KOPT-K1 (cell line): ENCODE data around the gene DUSP5.
"Not testable (repeated sequence)": the region's sequence is repeated elsewhere in the genome, so short reads cannot be mapped to it uniquely, and the experiment has no call there.

Source experiments
- H3K27ac ChIP-seq: fragments of 200-600 bp; sonication (generic); 2 replicates; pipeline ENCODE4 v1.5.1; 2016; ENCODE audit warnings: antibody characterized with exemption, mild to moderate bottlenecking, low read depth, low read length; ENCODE audit not compliant: poor library complexity, severe bottlenecking
- H3K36me3 ChIP-seq: fragments of 200-600 bp; sonication (generic); 2 replicates; pipeline ENCODE4 v1.5.1; 2017; ENCODE audit warnings: antibody characterized with exemption, mild to moderate bottlenecking, low read length, moderate library complexity; ENCODE audit not compliant: insufficient read depth
- H3K9me3 ChIP-seq: fragments of 200-600 bp; sonication (generic); 2 replicates; pipeline ENCODE4 v1.5.1; 2017; ENCODE audit warnings: antibody characterized with exemption, low read length, mild to moderate bottlenecking; ENCODE audit not compliant: insufficient read depth, poor library complexity, severe bottlenecking

The DUSP5 gene

GRCh38 chr10:110497438-110498086 lies at the start of gene DUSP5:
Gene DUSP5 (plus strand): TSS chr10:110497907. CDS start chr10:110498122, 215 bp downstream.
- H3K27ac ChIP-seq, result no peak within 1 kb of the TSS

DNA sequence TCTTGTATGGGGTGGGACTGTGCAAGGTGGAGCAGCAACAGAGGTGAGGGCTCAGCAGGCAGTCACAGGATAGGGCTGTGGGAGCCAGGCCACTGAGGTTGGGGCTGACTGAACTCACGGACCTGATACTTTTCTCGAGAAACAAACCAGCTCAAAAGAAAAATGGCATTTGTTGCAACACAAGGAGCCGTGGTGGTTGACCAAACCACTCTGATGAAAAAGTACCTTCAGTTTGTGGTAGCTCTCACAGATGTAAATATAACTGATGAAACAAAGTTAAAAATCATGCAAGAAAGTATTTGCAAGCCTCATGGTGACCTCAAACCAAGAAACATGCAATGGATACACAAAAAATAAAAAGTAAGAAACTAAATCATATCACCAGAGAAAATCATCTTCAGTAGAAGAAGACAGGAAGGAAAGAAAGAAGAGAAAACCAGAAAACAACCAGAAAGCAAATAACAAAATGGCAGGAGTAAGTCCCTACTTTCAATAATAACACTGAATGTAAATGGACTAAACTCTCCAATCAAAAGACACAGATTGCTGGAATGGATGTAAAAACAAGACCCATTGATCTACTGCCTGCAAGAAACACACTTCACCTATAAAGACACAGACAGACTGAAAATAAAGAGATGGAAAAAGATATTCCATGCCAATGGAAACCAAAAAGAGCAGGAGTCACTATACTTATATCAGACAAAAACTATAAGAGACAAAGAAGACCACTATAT lies 48.9 kb upstream of the DUSP5 start:
- no peaks in the 10 kb centered on the region for H3K36me3 ChIP-seq
- no peaks in the 10 kb centered on the region for H3K9me3 ChIP-seq
- no peak overlapping the region for H3K27ac ChIP-seq

More at GRCh38 chr10:110497438-110498086, at the start of gene DUSP5:
- H3K9me3 ChIP-seq, result no peaks in the 10 kb centered on the region
- no peaks in the 10 kb centered on the region for H3K36me3 ChIP-seq

DNA sequence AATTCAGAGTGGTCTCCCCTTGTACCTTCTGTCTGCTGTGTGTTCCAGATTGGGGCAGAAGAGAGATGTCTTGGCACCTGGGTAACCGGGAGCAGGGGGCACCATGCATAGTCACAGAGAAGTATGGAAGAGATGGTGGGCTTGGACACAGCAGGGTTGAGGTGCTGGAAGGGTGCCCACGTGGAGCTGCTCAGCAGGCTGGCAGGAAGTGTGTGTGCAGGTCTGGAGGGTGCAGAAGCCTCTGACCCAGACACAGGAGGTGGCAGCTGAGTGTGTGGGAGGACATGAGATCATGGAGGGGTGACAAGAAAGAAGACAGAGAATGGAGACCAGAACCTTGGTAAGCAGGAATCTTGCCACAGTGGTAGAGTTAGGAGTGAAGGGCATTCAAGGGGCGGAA lies 42.3 kb upstream of the DUSP5 start:
- no peak overlapping the region for H3K27ac ChIP-seq
- H3K9me3 ChIP-seq, result no peaks in the 10 kb centered on the region
- no peaks in the 10 kb centered on the region for H3K36me3 ChIP-seq

- Histone ChIP-seq H3K27ac (no peak overlapping the region), H3K9me3 (no peaks in the 10 kb centered on the region), H3K36me3 (no peaks in the 10 kb centered on the region)
Observed at GRCh38 chr10:110456046-110456445, 41.7 kb upstream of the DUSP5 start.

DNA sequence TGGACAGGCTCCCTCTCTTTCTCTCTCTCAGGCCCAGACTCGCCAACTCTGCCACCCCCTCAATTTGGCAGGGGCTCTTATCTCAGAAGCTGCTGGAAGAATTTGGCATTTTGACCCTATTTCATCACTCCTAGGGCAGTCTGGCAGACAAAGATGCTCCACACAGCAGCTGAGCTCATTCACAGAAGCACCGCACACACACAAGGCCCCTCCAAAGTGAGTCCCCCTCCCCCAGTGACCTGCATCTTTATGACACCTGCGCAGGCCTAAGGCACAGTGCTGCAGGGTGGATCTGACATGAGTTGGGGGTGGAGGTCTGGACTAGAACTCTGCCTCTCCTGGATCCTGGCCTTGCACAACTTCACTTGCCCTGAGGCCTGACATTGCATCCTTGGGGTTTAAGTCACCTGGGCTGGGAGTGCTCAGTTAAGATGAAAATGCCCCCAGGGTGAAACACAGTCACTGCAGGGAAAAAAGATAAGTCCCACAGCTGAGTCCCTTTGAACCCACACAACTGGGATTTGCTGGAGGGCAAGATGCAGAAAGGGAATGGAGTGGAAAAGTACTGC lies 41.1 kb upstream of the DUSP5 start:
- no peak overlapping the region for H3K27ac ChIP-seq
- H3K9me3 ChIP-seq, result no peaks in the 10 kb centered on the region
- no peaks in the 10 kb centered on the region for H3K36me3 ChIP-seq

GRCh38 chr10:110457851-110458250 lies 39.9 kb upstream of the DUSP5 start:
- Histone ChIP-seq H3K27ac (no peak overlapping the region), H3K9me3 (no peaks in the 10 kb centered on the region), H3K36me3 (no peaks in the 10 kb centered on the region)

DNA sequence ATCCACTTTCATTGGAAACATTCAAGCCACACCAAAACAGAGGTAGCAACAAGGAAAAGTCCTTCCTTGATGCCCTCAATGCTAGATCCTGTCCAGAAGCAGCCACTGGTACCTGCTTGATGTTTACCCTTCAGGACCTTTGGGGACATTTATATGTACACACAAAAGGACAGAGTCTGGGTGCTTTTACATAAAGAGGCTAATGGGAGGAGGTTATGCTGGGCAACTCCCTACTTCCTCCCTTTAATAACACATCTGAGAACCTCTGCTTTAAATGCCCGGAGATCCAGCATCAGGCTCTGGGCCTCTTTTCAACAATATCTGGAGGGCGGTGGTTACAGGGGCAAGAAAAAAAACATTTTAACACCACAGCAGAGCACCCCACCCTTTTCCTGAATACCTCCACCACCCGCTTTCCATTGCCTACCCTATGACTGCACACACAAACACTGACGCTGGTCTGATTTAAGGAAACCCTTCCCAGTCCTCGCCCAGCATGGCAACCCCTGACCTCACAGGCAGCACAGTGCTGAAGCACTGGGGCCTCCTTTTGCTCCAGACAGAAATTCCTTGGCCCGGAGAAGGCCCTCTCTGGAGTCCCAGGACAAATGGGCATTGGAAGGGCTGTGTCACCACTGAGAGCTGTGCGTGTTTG lies 39.3 kb upstream of the DUSP5 start:
- Histone ChIP-seq H3K27ac (no peak overlapping the region), H3K9me3 (no peaks in the 10 kb centered on the region), H3K36me3 (no peaks in the 10 kb centered on the region)

- Histone ChIP-seq H3K9me3 (no peaks in the 10 kb centered on the region), H3K36me3 (no peaks in the 10 kb centered on the region), H3K27ac (no peak overlapping the region)
Observed at GRCh38 chr10:110459600-110459999, 38.1 kb upstream of the DUSP5 start.

GRCh38 chr10:110460111-110460809 lies 37.4 kb upstream of the DUSP5 start:
- no peaks in the 10 kb centered on the region for H3K36me3 ChIP-seq
- no peaks in the 10 kb centered on the region for H3K9me3 ChIP-seq
- no peak overlapping the region for H3K27ac ChIP-seq

GRCh38 chr10:110461088-110461487 lies 36.6 kb upstream of the DUSP5 start:
- H3K27ac ChIP-seq, result no peak overlapping the region
- H3K36me3 ChIP-seq, result no peaks in the 10 kb centered on the region
- H3K9me3 ChIP-seq, result no peaks in the 10 kb centered on the region

DNA sequence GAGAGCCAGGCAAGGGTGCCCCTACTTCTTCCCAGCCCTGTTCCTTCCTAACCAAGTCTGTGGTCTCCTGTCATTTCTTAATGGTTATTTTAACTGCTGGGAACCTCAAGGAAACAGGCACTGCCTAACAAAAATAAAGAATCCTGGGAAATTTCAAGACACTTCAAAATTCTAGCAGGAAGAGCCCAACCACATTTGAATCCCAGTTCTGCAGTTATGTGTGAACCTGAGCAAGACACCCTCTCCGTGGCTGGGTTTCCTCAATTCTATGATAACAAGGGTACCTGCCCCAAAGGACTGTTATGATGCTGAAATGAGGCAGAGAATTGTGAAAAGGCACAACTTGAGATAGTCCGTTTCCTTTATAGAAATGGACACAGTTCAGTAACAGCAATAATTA lies 36.2 kb upstream of the DUSP5 start:
- no peaks in the 10 kb centered on the region for H3K9me3 ChIP-seq
- no peak overlapping the region for H3K27ac ChIP-seq
- H3K36me3 ChIP-seq, result no peaks in the 10 kb centered on the region

DNA sequence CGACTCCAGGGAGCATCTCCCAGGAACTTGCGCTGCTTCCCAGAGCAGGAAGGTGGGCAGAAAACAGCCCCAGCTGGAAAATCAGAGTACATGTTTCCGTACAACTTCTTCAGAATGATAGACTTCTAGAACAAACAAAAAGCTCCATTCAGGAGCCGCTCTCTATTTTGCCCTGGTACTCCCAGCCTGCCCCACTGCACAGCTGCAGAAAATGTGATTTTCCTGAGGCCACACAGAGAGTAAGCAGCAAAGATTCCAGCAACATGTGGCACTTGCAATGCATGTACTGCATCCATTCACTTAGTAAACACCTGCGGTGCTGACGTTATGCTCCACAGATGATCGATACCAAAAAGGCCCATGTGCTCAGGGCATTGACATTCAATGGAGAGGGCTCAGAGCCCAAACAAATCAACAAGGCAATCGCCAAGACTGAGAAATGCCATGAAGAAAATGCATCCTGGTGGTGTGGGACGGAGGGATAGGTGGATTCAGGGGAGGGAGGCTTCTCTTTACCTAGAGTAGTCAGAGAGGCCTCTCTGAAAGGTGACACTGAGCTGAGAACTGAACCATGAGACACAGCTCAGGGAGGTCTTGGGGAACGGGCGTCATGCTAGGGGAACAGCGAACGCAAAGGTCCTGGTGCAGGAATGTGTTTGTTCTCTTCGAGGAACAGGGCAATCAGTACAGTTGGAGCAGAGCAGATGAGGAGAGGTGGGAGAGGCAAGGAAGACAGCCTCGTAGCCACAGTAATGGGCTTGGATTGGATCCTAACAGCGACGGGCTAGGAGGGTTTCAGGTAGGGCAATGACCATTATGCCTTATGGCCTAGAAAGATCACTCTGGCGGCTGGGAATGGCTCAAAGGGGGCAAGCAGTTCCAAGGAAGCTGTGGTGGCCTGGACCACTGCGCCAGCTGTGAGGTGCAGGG lies 35.3 kb upstream of the DUSP5 start:
- no peaks in the 10 kb centered on the region for H3K9me3 ChIP-seq
- H3K27ac ChIP-seq, result no peak overlapping the region
- no peaks in the 10 kb centered on the region for H3K36me3 ChIP-seq

DNA sequence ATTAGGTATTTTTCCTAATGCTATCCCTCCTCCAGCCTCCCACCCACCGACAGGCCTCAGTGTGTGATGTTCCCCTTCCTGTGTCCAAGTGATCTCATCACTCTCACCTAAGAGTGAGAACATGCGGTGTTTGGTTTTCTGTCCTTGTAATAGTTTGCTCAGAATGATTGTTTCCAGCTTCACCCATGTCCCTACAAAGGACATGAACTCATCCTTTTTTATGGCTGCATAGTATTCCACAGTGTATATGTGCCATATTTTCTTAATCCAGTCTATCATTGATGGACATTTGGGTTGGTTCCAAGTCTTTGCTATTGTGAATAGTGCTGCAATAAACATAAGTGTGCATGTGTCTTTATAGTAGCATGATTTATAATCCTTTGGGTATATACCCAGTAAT lies 29.4 kb upstream of the DUSP5 start:
- not testable (repeated sequence) for H3K9me3 ChIP-seq, H3K36me3 ChIP-seq, H3K27ac ChIP-seq

- H3K36me3 ChIP-seq, H3K9me3 ChIP-seq, H3K27ac ChIP-seq: not testable (repeated sequence)
Observed at GRCh38 chr10:110470541-110470940, 27.2 kb upstream of the DUSP5 start.
